Gastroesophageal sphincter (tissue), 3 donors: ENCODE results near the gene KATNIP.

ENCODE experiments used
- EP300 ChIP-seq: sonication (generic); formaldehyde crosslinking; IDR thresholded peaks from one replicate; pipeline ENCODE4 v1.6.1; 2017; ENCODE audit warnings: antibody characterized with exemption, mild to moderate bottlenecking
- POLR2AphosphoS5 ChIP-seq: sonication (generic); formaldehyde crosslinking; IDR thresholded peaks from one replicate; pipeline ENCODE4 v1.6.1; 2017; ENCODE audit warnings: antibody characterized with exemption
- TF ChIP-seq, protein P1 (sequence below), 4 experiments: fragments of 200-600 bp in 2 of 4; fragments of 450-650 bp in 2 of 4; sonication (generic) in 1 of 4; IDR thresholded peaks; one replicate each; pipeline ENCODE4 v1.5.1; 2017 to 2019; ENCODE audit warnings: antibody characterized with exemption in 4 of 4, mild to moderate bottlenecking in 2 of 4, moderate library complexity in 2 of 4

DNA sequence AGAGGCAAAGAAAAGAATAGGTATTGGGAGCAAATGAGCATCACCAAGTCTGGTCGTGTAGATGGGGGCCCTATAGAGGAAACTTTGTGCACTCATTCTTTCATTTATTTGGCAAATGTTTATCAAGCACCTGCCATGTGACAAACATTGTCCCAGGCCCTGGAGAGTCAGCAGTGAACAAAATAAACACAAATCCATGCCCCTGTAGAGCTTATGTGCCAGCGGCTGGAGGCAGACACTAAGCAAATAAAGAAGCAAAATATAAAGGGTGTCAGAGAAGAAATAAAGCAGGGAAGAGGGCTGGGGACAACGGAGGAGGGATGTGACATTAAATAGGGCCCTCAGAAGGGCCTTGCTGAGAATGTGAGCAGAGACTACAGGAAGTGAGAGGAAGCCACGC, 45.5 kb downstream of the KATNIP start:
- TF ChIP-seq, protein P1, sequence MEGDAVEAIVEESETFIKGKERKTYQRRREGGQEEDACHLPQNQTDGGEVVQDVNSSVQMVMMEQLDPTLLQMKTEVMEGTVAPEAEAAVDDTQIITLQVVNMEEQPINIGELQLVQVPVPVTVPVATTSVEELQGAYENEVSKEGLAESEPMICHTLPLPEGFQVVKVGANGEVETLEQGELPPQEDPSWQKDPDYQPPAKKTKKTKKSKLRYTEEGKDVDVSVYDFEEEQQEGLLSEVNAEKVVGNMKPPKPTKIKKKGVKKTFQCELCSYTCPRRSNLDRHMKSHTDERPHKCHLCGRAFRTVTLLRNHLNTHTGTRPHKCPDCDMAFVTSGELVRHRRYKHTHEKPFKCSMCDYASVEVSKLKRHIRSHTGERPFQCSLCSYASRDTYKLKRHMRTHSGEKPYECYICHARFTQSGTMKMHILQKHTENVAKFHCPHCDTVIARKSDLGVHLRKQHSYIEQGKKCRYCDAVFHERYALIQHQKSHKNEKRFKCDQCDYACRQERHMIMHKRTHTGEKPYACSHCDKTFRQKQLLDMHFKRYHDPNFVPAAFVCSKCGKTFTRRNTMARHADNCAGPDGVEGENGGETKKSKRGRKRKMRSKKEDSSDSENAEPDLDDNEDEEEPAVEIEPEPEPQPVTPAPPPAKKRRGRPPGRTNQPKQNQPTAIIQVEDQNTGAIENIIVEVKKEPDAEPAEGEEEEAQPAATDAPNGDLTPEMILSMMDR (IDR thresholded peaks at IDR 0.05) = no peak
- TF ChIP-seq EP300 (no peak), POLR2AphosphoS5 (no peak)
